Keratinocyte (primary cell): Measurements from ENCODE around the gene PTPRT. TPM values are rescaled to one million over a fixed set of nuclear protein-coding genes. Genes with fewer than 3 reads are reported as not detected.

Experiments used
- DNase-seq: peaks from one replicate; pipeline ENCODE4 v3.0.0-alpha.2; 2011; ENCODE audit warnings: low read depth, missing footprints, low spot score
- FAIRE-seq: peaks from 2 replicates; lab custom pipeline; 2011; peaks lifted over from hg19 to GRCh38; lab: Jason Lieb, UNC
- H2AFZ ChIP-seq: 2 replicates; pipeline ENCODE4 v1.6.0; 2012; ENCODE audit warnings: low read length, control low read depth, inconsistent platforms; ENCODE audit not compliant: control insufficient read depth
- H3K27ac ChIP-seq: 2 replicates; pipeline ENCODE4 v1.5.1; 2011; ENCODE audit warnings: low read length; ENCODE audit not compliant: control insufficient read depth, insufficient read depth
- H3K27me3 ChIP-seq: 3 replicates; pipeline ENCODE4 v1.6.0; 2011; ENCODE audit warnings: low read length; ENCODE audit not compliant: control insufficient read depth, insufficient read depth; ENCODE audit errors: extremely low read depth
- H3K36me3 ChIP-seq, 2 experiments: 2 replicates in 1 of 2; 3 replicates in 1 of 2; pipeline ENCODE4 v1.5.1; 2011; ENCODE audit warnings: low read length in 2 of 2, mild to moderate bottlenecking in 1 of 2; ENCODE audit not compliant: control insufficient read depth in 2 of 2, insufficient read depth in 2 of 2; ENCODE audit errors: extremely low read depth in 1 of 2
- H3K4me1 ChIP-seq: 3 replicates; pipeline ENCODE4 v1.5.1; 2011; ENCODE audit warnings: low read length; ENCODE audit not compliant: control insufficient read depth, insufficient read depth; ENCODE audit errors: extremely low read depth
- H3K4me2 ChIP-seq: 3 replicates; pipeline ENCODE4 v1.6.0; 2011; ENCODE audit warnings: low read depth, low read length; ENCODE audit not compliant: control insufficient read depth, insufficient read depth; ENCODE audit errors: extremely low read depth
- H3K4me3 ChIP-seq, 3 experiments: fragments of 200-600 bp in 1 of 3; sonication (generic) in 1 of 3; 2 replicates in 2 of 3; 3 replicates in 1 of 3; pipeline ENCODE4 v1.5.1; 2011 to 2016; ENCODE audit warnings: low read length in 3 of 3, mild to moderate bottlenecking in 3 of 3, control low read depth in 2 of 3, inconsistent platforms in 1 of 3, low read depth in 1 of 3, mixed read lengths in 1 of 3, mixed run types in 1 of 3, moderate library complexity in 1 of 3; ENCODE audit not compliant: control insufficient read depth in 2 of 3, insufficient read depth in 2 of 3; ENCODE audit errors: extremely low read depth in 1 of 3
- H3K79me2 ChIP-seq: 2 replicates; pipeline ENCODE4 v1.6.0; 2012; ENCODE audit warnings: low read length; ENCODE audit not compliant: control insufficient read depth, insufficient read depth
- H3K9ac ChIP-seq: 3 replicates; pipeline ENCODE4 v1.6.0; 2011; ENCODE audit warnings: low read length; ENCODE audit not compliant: control insufficient read depth, insufficient read depth; ENCODE audit errors: extremely low read depth
- H3K9me1 ChIP-seq: 3 replicates; pipeline ENCODE4 v1.6.0; 2011; ENCODE audit warnings: low read length; ENCODE audit not compliant: control insufficient read depth, insufficient read depth; ENCODE audit errors: extremely low read depth
- H3K9me3 ChIP-seq: 2 replicates; pipeline ENCODE4 v1.5.1; 2012; ENCODE audit warnings: low read depth, low read length; ENCODE audit not compliant: control insufficient read depth
- H4K20me1 ChIP-seq: 3 replicates; pipeline ENCODE4 v1.6.0; 2011; ENCODE audit warnings: low read length; ENCODE audit not compliant: control insufficient read depth, insufficient read depth; ENCODE audit errors: extremely low read depth
- EZH2 ChIP-seq: IDR thresholded peaks from one replicate; pipeline ENCODE4 v1.6.1; 2012; ENCODE audit warnings: inconsistent platforms, mild to moderate bottlenecking, low read length, moderate library complexity
- dilution Hi-C: fragments of 300-500 bp; cut with MboI; formaldehyde crosslinking; loops from one replicate; pipeline ENCODE4 v1.7.0; 2020; ENCODE audit warnings: low sequenced_read_pairs; ENCODE audit not compliant: extremely low pct_ligation_motif_present
- polyA plus RNA-seq, 5 experiments: library from polyadenylated mRNA; depleted of rRNA in 3 of 5; stranded (reverse) in 3 of 5; stranded (forward) in 1 of 5; unstranded in 1 of 5; fragments of >200 nt; gene quantifications; 1 replicate in 1 of 5; 2 replicates in 3 of 5; 3 replicates in 1 of 5; pipeline versions ENCODE4 v1.2.1 to v1.2.3, GENCODE V29; 2011 to 2012; ENCODE audit warnings: missing spikeins in 2 of 5, low read depth in 1 of 5, low replicate concordance in 1 of 5
- TF ChIP-seq, protein P1 (sequence below), 3 experiments: IDR thresholded peaks in 1 of 3; conservative IDR thresholded peaks in 1 of 3; optimal IDR thresholded peaks in 1 of 3; 2 replicates in 2 of 3; 3 replicates in 1 of 3; pipeline versions ENCODE3 to v1.5.1; 2011; ENCODE audit warnings: low read length in 3 of 3, mild to moderate bottlenecking in 3 of 3, moderate library complexity in 2 of 3, control low read depth in 1 of 3, inconsistent platforms in 1 of 3; ENCODE audit not compliant: insufficient read depth in 2 of 3; ENCODE audit errors: extremely low read depth in 1 of 3

PTPRT gene
- polyA plus RNA-seq, 1 donor (not counting 4 experiments of a cell fraction or from before 2014, with no cell fraction given) = not detected

GRCh38 chr20:43017241-43018030, 172.3 kb downstream of the PTPRT start:
- Histone ChIP-seq H4K20me1 (no peaks in the 10 kb centered on the region), H3K79me2 (no peaks in the 10 kb centered on the region), H3K4me1 (no peaks in the 10 kb centered on the region), H3K9me3 (no peaks in the 10 kb centered on the region), H3K36me3 (no peaks in the 10 kb centered on the region), H2AFZ (no peak overlapping the region), H3K27ac (no peak overlapping the region), H3K4me2 (no peak overlapping the region), H3K9ac (no peak overlapping the region), H3K4me3 (no peak overlapping the region), H3K9me1 (no peaks in the 10 kb centered on the region), H3K27me3 (no peaks in the 10 kb centered on the region)
- FAIRE-seq = no peak
- dilution Hi-C loops = no loop called here
- DNase-seq = no peak
- no peak for TF ChIP-seq EZH2
- TF ChIP-seq, protein P1, sequence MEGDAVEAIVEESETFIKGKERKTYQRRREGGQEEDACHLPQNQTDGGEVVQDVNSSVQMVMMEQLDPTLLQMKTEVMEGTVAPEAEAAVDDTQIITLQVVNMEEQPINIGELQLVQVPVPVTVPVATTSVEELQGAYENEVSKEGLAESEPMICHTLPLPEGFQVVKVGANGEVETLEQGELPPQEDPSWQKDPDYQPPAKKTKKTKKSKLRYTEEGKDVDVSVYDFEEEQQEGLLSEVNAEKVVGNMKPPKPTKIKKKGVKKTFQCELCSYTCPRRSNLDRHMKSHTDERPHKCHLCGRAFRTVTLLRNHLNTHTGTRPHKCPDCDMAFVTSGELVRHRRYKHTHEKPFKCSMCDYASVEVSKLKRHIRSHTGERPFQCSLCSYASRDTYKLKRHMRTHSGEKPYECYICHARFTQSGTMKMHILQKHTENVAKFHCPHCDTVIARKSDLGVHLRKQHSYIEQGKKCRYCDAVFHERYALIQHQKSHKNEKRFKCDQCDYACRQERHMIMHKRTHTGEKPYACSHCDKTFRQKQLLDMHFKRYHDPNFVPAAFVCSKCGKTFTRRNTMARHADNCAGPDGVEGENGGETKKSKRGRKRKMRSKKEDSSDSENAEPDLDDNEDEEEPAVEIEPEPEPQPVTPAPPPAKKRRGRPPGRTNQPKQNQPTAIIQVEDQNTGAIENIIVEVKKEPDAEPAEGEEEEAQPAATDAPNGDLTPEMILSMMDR (optimal IDR thresholded peaks at IDR 0.05 in 1 of 3, IDR thresholded peaks at IDR 0.05 in 1 of 3, conservative IDR thresholded peaks at IDR 0.05 in 1 of 3; ENCODE audit: extremely low read depth in 1 of 3, insufficient read depth in 2 of 3, low read length in 3 of 3) = no peak

DNA sequence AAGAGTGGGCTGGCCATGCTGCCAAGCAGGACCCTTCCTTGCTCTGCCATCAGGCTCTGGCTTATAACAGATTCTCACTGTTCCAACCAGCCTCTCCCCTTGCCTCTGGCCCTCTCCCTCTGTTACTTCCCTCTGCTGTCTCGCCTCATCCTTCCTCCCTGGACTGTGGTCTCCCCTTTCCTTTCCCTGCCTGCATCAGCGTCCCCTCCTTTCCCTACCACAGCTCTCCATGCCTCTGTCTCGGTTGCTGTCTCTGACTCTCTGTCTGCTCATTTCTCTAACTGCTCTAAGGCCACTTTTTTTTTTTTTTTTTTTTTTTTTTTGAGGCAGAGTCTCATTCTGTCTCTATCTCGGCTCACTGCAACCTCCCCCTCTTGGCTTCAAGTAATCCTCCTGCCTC, 173.4 kb downstream of the PTPRT start:
- Histone ChIP-seq H3K9me1 (no peaks in the 10 kb centered on the region), H3K4me3 (no peak overlapping the region), H2AFZ (no peak overlapping the region), H3K36me3 (no peaks in the 10 kb centered on the region), H3K9me3 (no peaks in the 10 kb centered on the region), H3K9ac (no peak overlapping the region), H3K27ac (no peak overlapping the region), H3K4me1 (no peaks in the 10 kb centered on the region), H3K4me2 (no peak overlapping the region), H3K79me2 (no peaks in the 10 kb centered on the region), H4K20me1 (no peaks in the 10 kb centered on the region), H3K27me3 (no peaks in the 10 kb centered on the region)
- TF ChIP-seq, protein P1 (optimal IDR thresholded peaks at IDR 0.05 in 1 of 3, IDR thresholded peaks at IDR 0.05 in 1 of 3, conservative IDR thresholded peaks at IDR 0.05 in 1 of 3; ENCODE audit: extremely low read depth in 1 of 3, insufficient read depth in 2 of 3, low read length in 3 of 3) = no peak
- no peak for TF ChIP-seq EZH2
- dilution Hi-C loops = no loop called here
- DNase-seq = no peak
- no peak for FAIRE-seq
